HEK293T (cell line): ENCODE measurements around the gene TPX2.

Experiments used
- CTCF ChIA-PET: fragments of 350-600 bp; formaldehyde crosslinking; extraction: SDS; loops from one replicate; lab custom pipeline; 2021; ENCODE audit warnings: antibody characterized with exemption, inconsistent platforms; lab: Yijun Ruan, JAX
- POLR2A ChIA-PET: fragments of 350-600 bp; formaldehyde crosslinking; extraction: SDS; loops from one replicate; lab custom pipeline; 2020; ENCODE audit warnings: antibody characterized with exemption, inconsistent platforms; lab: Yijun Ruan, JAX
- DNase-seq: peaks from one replicate; pipeline ENCODE4 v3.0.0; 2012; ENCODE audit warnings: mixed read lengths; ENCODE audit errors: extremely low spot score
- ARNT ChIP-seq: fragments of 450-650 bp; IDR thresholded peaks from 2 replicates; pipeline ENCODE4 v1.6.1; 2017; ENCODE audit warnings: mild to moderate bottlenecking
- BHLHE40 ChIP-seq: fragments of 450-650 bp; IDR thresholded peaks from 2 replicates; pipeline ENCODE4 v1.6.1; 2016; ENCODE audit warnings: mild to moderate bottlenecking, moderate library complexity, borderline replicate concordance
- CTBP1 ChIP-seq: fragments of 450-650 bp; IDR thresholded peaks from 2 replicates; pipeline ENCODE4 v1.6.1; 2016; ENCODE audit warnings: borderline replicate concordance
- ELF4 ChIP-seq: fragments of 450-650 bp; IDR thresholded peaks from 2 replicates; pipeline ENCODE4 v1.6.1; 2017; ENCODE audit warnings: antibody characterized with exemption
- FOXA1 ChIP-seq: fragments of 450-650 bp; IDR thresholded peaks from 2 replicates; pipeline ENCODE4 v1.6.1; 2016; ENCODE audit warnings: mild to moderate bottlenecking
- FOXK2 ChIP-seq: fragments of 450-650 bp; IDR thresholded peaks from 2 replicates; pipeline ENCODE4 v1.6.1; 2016; ENCODE audit warnings: mild to moderate bottlenecking
- FOXM1 ChIP-seq: fragments of 450-650 bp; IDR thresholded peaks from 2 replicates; pipeline ENCODE4 v1.6.1; 2017; ENCODE audit warnings: mild to moderate bottlenecking, borderline replicate concordance
- HDGF ChIP-seq: fragments of 450-650 bp; IDR thresholded peaks from 2 replicates; pipeline ENCODE4 v1.6.1; 2017; ENCODE audit warnings: antibody characterized with exemption, borderline replicate concordance
- L3MBTL2 ChIP-seq: fragments of 450-650 bp; conservative IDR thresholded peaks from 2 replicates; pipeline ENCODE4 v1.6.1; 2016; ENCODE audit warnings: mild to moderate bottlenecking
- LEF1 ChIP-seq: fragments of 450-650 bp; IDR thresholded peaks from 2 replicates; pipeline ENCODE4 v1.6.1; 2017; ENCODE audit warnings: mild to moderate bottlenecking, borderline replicate concordance
- NFRKB ChIP-seq: fragments of 450-650 bp; IDR thresholded peaks from 2 replicates; pipeline ENCODE4 v1.6.1; 2016; ENCODE audit warnings: mild to moderate bottlenecking, moderate library complexity
- SP1 ChIP-seq: fragments of 450-650 bp; IDR thresholded peaks from 2 replicates; pipeline ENCODE4 v1.6.1; 2017
- SUZ12 ChIP-seq: fragments of 450-650 bp; IDR thresholded peaks from 2 replicates; pipeline ENCODE4 v1.6.1; 2016; ENCODE audit warnings: mild to moderate bottlenecking
- TARDBP ChIP-seq: fragments of 450-650 bp; IDR thresholded peaks from 2 replicates; pipeline ENCODE4 v1.6.1; 2016
- ZNF384 ChIP-seq: fragments of 450-650 bp; IDR thresholded peaks from 2 replicates; pipeline ENCODE4 v1.6.1; 2016
- TF ChIP-seq, protein P1 (sequence below): fragments of 450-650 bp; IDR thresholded peaks from 2 replicates; pipeline ENCODE4 v1.6.1; 2016

TPX2 gene

DNA sequence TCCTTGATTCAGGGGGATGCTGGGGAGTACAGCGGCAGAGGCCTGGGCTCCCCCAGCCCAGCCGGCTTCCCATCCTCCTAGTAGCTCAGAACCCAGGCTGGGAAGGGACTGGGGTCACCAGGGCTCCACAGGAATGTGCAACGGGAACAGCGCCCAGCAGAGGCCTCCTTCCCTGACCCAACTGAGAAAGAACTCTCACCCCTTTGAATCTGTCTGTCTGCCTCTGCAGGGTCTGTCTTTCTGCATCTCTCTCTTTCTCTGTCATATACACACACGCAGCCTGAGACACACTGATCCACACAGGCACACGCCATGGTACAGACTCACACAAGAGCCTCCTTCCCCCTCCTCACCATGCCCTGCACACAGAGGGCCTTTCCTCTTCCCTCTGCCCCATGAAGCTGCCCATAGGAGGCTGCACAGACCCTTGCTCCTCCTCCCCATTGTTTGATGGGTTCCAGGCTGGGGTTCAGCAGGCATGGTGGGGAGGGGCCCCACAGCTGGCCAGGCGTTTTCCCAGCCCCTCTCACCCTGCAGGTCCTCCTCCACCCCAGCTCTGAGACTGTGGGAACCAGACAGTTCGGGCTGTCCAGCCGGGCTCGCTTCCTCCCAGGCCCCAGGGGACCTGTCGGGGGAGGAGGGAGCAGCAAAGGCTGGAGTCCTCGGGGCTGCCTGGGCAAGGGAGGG is 103.5 kb downstream of the TPX2 start:
- ChIA-PET CTCF (no interaction called here), POLR2A (no interaction called here)
- DNase-seq = no peak
- TF ChIP-seq ARNT (no peak), BHLHE40 (no peak), SP1 (no peak), HDGF (no peak), L3MBTL2 (no peak), ELF4 (no peak), SUZ12 (no peak), FOXA1 (no peak), TARDBP (no peak), FOXM1 (no peak), NFRKB (no peak), FOXK2 (no peak)

DNA sequence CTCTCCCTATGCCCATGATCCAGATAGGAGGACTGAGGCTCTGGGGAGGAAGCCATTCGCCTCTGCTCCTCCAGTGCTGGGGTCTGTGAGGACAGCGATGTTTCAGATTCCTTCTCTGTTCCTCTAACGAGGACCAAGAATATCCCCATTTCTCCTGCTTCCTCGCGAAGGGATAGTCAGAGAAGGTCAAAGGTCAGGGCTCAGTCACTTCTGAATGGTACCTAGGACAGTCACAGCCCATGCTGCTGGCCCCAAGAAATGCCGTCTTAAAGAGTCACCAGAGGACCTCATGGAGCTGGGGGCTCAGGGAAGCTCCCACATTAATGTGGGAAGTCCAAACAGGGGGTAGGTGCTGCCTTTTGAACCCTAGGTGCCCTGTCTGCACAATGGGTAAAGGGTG is 104.2 kb downstream of the TPX2 start:
- no peak for DNase-seq
- TF ChIP-seq TARDBP = no peak
- TF ChIP-seq NFRKB = no peak
- TF ChIP-seq CTBP1 = no peak
- TF ChIP-seq FOXK2 = no peak
- TF ChIP-seq SP1 = no peak
- TF ChIP-seq FOXM1 = no peak
- TF ChIP-seq SUZ12 = no peak
- ChIA-PET CTCF (no interaction called here), POLR2A (no interaction called here)

DNA sequence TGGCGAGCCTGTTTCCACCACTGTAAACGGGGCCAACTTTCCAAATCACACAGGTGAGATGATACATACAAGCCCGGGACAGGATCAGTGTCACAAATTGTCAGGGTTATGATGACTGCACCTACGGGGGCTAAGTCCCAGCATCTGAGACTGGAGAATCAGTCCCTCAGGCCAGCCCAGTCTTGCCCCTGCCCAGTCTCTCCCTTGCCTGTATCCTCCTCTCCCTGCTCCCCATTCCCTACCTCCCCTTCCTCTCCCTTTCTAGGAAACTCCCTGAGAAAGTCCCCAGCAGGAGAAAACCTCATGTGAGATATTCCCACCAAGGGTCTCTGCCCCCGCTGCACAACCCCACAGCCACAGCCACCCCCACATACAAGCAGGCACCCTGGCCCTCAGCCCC is 104.8 kb downstream of the TPX2 start:
- DNase-seq = no peak
- ChIA-PET POLR2A (no interaction called here), CTCF (no interaction called here)
- TF ChIP-seq SUZ12 = no peak
- TF ChIP-seq FOXK2 = no peak
- TF ChIP-seq ZNF384 = no peak
- TF ChIP-seq FOXA1 = no peak
- no peak for TF ChIP-seq NFRKB

DNA sequence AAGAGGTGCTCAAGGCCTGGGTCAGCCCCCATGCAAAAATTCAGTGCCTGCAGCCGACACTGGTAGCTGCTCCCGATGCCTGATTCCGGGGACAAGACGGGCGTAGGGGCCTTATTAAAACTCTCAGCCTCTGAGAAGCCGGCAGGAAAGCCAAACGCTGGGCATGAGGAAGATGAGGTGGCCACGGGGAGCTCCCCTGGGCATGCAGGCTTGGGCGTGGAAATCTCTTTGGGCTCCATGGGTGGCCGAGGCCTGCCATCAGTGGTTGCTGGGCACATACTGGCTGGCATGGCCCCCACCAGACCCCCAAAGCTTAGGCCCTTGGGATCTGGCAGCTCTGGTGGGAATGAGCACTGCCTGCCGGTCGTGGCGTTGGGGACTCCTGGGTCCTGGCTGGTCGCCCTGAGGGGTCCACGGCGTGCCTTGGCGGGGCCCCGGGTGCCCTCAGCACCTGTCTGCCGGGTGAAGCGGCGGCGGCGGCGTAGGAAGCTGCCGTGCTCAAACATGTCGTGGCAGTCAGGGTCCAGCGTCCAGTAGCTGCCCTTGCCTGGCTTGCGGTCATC is 105.7 kb downstream of the TPX2 start:
- no peak for DNase-seq
- CTCF ChIA-PET = no interaction called here
- TF ChIP-seq FOXM1 (no peak), SUZ12 (no peak), TARDBP (no peak), NFRKB (no peak), HDGF (no peak), ELF4 (no peak), ZNF384 (no peak), BHLHE40 (no peak), SP1 (no peak), L3MBTL2 (no peak), FOXA1 (no peak), CTBP1 (no peak), LEF1 (no peak), ARNT (no peak), FOXK2 (no peak)
- TF ChIP-seq, protein P1, sequence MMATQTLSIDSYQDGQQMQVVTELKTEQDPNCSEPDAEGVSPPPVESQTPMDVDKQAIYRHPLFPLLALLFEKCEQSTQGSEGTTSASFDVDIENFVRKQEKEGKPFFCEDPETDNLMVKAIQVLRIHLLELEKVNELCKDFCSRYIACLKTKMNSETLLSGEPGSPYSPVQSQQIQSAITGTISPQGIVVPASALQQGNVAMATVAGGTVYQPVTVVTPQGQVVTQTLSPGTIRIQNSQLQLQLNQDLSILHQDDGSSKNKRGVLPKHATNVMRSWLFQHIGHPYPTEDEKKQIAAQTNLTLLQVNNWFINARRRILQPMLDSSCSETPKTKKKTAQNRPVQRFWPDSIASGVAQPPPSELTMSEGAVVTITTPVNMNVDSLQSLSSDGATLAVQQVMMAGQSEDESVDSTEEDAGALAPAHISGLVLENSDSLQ = no peak
- POLR2A ChIA-PET = no interaction called here

DNA sequence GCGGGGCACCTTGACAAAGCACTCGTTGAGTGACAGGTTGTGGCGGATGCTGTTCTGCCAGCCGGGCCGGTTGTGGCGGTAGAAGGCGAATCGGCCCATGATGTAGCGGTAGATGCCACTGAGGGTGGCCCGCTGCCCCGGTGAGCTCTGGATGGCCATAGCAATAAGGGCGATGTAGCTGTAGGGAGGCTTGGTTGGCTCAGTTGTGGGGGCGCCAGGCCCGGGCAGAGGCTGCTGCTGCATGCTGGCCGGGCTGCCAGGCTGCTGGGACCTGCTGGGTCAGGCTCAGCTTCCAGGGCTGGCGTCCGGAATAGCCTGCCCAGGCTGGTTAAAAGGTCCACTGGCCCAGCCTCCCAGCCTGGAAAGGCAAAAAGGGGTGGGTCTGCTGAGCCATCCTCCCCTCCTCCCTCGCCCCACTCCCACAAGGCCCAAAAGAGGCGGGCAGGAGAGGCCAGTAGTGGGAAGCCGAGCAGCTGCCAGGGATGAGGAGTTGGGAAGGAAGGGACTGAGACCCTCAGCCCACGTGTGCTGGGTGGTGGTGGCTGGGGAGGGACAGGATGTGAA is 106.3 kb downstream of the TPX2 start, which contains the start of gene FOXS1:
TSS of gene FOXS1 (minus strand) at position 305 of the 564 bp plus-strand sequence. CDS start at position 243, 62 bp downstream.
- POLR2A ChIA-PET = no interaction called here

DNA sequence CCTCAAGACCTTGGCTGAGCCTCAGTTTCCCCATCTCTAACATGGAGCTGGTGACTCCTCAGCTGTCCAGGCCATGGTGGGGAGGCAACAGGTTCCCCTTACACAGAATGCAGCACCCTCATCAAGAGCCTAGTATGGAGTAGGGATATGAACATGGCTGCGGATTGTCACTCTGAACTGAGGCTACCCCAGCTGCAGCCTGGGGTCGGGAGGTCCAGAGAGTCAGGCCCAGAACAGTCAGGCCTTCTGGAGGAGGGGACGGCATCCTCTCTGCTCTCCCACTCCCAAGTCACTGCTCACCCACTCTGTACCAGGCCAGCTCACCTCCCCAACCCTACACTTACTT is 107.7 kb downstream of the TPX2 start:
- DNase-seq = no peak
- ChIA-PET CTCF (interaction anchor here (0.6 to 1.6 kb wide), 14 partner anchors 8 to 270 kb away, joined by 3 to 6 read pairs (median 3); partner anchors contain the start of gene PDRG1), POLR2A (interaction anchor here (1.1 kb wide), 1 partner anchor 105 kb away, joined by 3 read pairs; the partner anchor contains the start of gene PDRG1)

More for the DNA sequence above, 106.3 kb downstream of the TPX2 start, which contains the start of gene FOXS1:
- no peak for DNase-seq
- TF ChIP-seq SUZ12 (no peak), BHLHE40 (no peak)
- CTCF ChIA-PET = no interaction called here

More for the DNA sequence above, 107.7 kb downstream of the TPX2 start:
- TF ChIP-seq, protein P1 = no peak
- TF ChIP-seq FOXM1 (no peak), SUZ12 (no peak), HDGF (no peak)
